ENCODE results near the gene KLHL1.
A peak's percentile ranks its signal among the peaks of the same experiment; 100 is the strongest.

The KLHL1 gene

DNA sequence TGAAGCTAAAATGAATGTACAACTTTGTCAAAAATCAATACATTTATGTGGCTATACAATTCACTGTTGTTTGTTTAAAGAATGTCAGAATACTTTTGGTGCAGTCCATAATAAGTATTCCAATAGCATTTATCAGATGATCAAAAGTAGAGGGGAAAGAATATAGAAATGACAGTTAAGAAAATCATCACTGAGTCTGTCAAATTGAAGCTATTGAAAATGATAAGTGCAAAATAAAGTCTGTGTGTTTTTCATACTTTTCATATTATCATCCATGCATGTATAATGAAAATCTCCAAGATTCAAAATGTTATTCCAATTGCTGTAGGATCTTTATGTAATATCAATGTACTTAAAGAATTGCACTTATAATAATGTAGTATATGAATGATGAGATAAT is 93.9 kb downstream of the KLHL1 start:
- DNase-seq, result no peak

DNA sequence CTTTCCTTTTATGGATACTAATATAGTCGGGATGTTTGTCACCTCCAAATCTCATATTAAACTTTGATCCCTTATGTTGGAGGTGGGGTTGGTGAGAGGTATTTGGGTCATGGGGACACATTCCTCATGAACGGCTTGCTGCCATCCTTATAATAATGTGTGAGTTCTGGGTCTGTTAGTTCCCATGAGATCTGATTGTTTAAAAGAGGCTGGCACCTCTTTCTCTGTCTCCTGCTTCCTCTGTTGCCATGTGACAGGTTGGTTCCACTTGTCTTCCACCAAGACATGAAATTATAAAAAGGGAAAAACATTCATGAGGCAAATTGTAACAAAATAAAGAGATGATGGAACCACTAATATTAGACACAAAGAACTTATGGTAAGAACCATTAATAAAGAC is 108.4 kb downstream of the KLHL1 start:
- no peak for DNase-seq

DNA sequence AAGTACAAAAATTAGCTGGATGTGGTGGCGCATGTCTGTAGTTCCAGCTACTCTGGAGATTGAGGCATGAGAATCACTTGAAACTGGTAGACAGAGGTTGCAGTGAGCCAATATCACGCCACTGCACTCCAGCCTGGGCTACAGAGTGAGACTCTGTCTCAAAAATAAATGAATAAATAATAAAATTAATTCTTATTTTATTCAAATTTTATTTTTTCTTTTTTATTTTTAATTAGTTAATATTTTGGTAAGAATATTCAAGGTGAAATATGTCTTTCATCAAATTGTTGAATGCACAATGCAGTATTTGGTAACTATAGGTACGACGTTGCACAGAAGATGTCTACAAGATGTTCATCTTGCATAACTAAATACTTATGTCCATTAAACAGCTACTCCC is 111.2 kb downstream of the KLHL1 start:
- no peak for DNase-seq

DNA sequence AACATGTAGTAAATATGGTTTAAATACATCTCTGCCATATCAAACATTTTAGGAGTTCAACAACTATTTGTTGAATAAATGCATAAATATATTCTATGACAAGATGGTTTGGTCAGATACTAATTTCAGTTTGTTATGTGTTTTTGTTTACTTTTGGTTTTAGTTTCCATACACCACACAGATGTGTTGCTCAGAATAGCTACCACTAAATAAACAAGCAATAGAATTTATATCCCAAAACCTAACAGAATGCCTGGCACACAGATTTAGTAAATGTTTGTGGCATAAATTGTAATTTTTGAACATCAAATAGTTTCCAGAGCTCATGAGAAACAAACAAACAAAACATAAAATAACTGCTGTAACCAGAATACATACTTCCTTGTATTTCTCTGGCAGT is 127.5 kb downstream of the KLHL1 start:
- no peak for DNase-seq

DNA sequence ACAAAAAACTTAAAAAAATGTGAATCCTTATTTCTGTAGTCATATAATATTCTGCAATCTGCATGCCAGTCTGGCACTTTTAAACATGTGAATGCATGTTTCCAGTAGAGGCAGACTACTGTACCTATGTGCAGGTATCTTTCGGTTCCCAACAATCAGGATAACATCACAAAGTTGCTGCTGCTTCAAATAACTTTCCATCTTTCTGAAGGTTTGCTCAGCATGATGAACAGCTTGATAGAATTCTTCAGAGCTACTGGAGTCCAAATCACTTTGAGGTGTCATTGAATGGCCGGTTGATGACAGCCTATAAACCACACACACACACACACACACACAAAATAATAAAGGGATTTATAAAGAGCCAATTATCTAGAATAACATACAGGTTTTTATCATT is 132.8 kb downstream of the KLHL1 start:
- no peak for DNase-seq

DNA sequence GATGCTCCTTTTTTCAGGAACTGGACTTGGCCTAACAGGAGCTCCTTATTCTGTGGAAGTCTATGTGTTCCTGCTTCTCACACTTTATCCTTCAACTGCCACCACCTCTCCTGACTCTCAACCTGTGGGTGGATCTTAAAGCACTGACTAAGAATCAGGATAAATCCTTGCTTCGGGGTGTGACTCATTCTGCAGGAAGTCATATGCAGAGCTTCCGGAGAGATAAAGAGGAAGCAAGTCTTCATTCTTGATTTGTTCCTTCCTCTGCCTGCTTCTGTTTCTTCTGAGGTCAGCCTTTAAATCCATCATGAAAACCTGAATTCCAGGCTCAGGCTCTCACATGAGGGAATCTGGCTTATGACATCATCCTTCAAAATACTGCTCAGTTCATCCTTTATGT is 137.7 kb downstream of the KLHL1 start:
- DNase-seq, result peak; percentile 82

DNA sequence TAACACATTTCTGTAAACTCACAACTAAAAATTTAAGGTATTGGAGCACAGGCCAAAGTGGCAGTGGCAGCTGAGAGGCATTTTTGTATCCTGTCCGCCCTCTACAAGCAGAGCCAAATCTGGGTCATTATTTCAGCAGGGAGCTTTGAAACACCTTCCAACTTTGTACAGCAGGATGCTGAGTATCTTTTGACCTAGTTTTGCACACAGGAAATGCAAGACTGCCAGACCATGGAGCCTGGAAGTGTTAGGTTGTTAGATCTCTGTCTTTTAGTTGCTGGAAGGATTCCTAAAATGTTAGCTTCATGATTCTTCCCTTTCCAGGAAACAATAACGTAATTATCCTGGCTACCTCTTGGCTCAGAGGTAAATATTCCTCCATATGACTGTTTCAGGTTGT is 149.2 kb downstream of the KLHL1 start:
- DNase-seq, result no peak

DNA sequence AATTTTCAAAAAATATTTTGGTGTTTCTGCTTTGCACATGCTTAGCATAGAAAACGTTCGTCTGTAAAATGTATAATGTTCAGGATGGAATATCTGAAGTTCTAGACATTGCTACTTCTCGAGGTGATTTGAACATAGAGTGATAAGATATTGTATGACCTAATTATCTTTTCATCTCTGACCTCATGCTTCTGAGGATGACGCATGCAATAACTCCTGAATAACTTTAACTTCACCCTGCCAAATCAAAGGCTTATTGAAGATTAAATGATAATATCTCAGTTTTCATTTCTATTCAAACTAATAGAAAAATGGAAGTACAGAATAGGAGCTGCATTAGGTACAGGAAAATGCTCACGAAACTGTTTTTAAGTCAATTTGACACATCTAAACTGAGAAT is 151.4 kb downstream of the KLHL1 start:
- DNase-seq, result no peak

DNA sequence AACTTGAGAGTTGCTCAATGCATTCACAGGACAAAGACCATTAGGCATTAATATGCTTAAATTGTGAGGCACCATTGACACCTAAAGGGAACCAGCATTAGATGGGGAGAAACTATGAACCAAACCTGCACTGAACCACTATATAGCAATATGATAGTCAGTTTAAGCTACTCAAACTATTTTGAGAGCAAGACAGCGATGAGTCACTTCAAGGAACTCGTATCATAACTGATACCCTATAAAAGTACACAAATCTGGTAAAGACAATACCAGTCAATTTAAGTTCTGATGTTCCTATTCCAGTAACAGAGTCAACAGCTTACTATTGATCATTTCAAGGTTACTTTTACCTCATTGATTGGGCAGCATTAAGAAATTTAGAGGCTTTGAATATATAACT is 151.9 kb downstream of the KLHL1 start:
- no peak for DNase-seq

DNA sequence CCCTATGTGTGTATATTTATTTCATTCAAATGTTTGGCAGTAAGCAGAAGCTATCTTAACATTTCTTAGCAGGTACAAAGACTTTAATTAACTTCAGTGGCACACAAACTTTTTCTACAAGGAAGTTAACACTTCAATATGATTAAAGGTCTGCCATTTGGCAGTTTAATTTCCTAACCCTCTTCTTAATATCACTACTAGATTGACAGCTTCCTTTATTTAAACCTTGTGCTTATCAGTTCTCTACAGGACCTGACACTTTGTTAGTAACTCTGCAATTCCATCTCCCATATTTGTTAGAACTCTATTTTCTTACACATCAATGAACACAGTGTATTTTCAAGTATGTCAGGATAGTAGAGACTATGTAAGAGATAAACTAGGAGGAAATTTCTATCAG is 153.0 kb downstream of the KLHL1 start:
- DNase-seq, result no peak

DNA sequence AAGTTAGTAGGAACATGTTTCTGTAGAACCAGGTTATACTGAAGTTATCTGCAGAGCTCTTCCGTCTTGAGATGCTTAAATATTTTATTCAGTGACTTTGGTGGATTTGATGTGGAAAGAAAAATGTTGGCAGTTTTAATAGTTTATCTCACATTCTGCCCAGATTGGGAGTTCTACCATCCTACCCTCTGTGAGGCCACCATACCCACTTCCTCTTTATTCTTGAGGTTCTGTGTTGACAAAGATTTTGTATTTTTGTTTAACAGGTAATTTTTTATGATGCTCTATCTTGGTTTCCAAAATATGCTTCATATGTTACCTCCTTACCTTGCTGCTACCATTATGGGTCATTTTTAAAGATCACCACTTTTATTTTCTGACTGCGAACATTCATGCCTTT is 156.8 kb downstream of the KLHL1 start:
- DNase-seq, result no peak

DNA sequence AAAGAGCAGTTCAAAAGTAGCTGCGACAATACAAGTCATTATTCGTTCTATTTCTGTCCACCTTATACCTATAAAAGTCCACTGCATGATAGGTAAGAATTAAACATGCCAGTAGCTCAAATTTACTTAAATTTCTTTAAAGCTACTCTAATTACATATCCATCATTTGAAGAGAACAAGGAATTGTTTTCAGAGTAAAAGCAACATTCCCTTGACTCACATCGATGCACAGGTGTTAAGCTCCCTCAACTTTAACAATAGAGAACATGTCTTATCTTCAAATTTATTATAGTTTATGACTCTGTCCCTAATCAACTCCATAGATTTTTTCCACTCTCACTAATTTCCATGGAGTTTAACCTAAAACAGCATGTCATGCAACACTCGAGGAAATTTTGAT is 158.1 kb downstream of the KLHL1 start:
- DNase-seq, result no peak

DNA sequence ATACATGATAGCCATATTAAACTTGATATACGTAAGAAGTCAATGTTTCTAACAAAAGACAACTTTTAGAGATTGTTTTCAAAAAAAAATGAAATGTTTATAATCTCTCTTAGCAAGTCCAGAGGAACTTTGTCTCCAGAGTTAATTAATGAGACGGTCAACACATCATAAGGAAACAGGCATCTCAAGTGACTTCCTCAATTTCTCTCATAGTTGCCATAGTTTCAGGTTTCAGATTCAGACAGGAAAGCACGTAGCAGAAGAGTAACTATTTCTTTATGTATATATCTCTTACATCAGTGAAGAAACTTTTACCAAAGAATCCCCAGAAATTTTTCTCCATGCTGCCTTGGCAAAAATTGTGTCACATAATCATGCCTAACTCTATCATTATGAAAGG is 160.2 kb downstream of the KLHL1 start:
- DNase-seq, result peak; percentile 77

DNA sequence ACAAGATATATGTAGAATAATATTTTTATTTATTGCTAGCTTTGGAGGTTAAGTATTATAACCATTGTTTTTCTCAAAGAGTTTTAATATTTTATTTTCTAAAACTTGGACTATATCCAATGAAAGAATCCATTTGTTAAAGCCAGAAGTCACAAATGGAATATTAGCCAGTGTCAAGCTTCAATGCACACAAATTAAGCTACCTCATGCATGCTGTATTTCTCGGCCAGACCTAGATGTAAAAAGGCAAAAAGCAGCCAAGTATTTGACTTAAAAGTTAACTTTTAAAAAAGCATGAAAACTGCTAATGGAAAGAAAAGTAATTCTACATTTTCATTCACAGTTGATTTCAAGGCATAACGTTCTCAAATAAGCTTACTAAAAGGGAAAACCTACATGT is 160.7 kb downstream of the KLHL1 start:
- DNase-seq, result no peak

DNA sequence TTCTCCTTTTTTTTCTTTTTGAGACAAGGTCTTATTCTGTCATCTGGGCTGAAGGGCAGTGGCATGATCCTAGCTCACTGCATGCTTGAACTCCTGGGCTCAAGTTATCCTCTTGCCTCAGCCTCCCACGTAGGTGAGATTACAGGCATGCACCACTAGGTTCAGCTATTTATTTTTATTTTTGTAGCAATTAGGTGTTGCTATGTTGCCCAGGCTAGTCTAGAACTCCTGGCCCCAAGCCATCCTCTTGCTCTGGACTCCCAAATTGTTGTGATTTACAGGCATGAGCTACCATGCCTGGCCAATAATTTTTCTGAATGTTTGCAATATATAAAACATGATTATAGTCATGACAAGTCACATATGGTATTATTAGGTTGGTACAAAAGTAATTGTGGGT is 161.7 kb downstream of the KLHL1 start:
- no peak for DNase-seq

DNA sequence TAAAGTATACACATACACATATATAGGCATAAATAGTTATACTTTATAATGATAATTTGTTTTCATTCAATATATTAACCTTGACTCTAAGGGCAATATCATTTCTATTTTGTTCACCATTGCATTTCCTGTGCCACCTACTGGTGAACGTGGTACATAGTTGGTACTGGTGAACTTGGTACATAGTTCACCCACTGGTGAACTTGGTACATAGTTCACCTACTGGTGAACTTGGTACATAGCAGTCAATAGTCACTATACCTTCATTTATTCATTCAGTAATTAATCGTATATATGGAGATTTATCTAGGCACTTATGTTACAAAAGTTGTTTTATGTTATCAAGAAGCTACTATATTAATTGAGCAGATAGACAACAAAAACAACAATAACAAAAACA is 173.2 kb downstream of the KLHL1 start:
- peak; percentile 47 for DNase-seq

DNA sequence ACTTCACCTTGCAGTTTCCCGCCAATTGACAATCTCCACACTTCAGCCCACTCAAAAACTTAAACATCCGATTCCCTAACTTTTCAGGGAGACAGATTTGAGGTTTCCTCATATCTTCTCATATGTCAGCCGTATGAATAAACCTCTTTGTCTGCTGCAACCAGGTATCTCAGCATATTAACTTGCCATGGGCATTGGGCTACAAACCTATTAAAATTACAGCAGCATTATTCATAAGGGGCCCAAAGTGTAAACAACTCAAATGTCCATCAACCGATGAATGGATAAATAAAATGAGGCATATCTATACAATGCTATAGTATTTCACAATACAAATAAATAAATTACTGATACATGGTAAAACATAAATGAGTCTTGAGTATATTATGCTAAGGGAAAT is 180.0 kb downstream of the KLHL1 start:
- DNase-seq, result no peak

DNA sequence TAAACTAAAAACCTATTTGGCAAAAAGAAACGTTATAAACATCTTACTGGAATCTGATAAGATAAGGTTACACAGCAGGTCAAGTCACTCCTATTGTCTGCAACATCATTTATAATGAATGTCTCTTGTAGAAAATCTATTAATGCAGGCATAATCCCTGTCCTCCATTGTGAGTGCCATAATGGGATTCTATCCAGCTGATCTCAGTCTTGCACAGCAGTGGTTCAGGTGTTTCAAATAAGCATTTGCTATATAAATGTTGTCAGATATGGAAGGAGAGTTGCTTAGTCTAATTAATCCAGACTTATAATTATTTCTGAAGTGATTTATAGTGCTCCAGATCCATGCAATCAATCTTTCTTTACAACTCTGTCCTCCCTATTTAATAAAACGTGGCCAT is 187.1 kb downstream of the KLHL1 start:
- DNase-seq, result no peak

DNA sequence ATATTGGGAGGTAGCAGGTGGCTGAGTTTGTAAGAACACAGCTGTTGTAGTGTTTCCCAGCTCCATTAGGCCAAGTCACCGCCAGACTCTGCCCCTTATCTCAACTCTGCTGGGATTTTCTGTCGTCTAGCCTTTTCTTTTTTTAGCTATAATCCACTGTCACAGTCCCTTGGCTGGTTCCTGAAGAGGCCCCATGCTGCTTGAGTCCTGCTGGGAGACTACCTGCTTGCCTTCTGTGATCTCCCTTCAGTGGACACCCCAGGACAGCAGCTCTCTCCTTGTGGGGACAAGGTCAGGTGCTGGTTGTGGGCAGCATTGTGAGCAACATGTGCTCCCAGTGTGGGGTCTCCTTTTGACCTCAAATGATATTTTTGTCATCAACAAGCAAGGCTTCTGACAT is 195.6 kb downstream of the KLHL1 start:
- DNase-seq, result no peak

DNA sequence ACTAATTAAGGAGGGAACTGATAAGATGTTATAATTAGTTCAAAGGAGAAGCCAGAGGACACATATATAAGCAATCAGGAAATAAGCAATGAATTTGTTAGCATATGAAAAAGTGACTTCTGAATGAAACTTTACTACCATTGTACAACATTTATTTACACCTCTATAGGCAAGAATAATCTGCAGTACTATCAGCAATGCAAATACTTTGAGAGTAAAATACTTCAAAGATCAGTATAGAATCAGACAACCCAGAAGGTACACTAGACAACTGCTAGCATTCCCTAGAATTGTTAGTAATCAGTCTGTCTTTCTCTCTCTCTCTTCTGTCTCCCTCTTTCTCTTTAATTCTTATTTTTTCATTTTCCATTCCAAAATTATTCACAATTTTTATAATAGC is 197.5 kb downstream of the KLHL1 start:
- no peak for DNase-seq

DNA sequence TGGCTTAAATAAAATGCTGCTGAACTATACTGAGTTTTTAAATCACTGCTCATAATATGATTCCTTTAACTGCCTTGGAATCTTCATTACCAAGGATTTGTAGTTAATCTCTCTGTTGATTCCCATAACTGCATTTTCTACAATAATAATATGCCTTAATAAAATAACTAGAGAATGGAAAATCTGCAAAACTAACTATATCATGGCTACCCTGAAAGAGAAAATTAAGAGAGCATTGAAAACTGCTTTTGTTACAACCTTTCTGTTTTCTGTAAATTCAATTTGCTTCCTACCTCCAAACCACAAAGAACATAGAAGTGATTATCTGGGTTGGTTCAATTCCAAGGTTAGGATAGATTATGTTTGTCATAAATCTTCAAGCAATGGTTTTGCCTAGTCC is 203.5 kb downstream of the KLHL1 start:
- no peak for DNase-seq

DNA sequence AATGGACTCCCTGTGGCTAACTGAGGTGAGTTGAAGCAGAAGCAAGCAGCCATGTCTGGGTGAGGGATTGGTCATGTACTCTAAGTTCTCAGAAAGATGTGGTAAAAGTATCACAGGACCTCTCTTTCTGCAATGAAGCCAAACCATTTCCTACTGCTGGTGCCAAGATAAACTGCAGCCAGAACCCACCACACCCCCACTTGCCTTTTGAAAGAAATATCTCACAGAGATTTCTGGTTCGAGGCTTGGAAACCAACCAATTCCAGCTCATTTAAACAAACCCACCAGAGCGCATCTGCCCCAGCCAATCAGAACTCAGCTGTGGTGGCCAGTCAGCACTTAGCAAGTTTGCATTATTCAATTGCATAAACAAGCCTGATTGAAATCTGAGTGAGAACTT is 205.2 kb downstream of the KLHL1 start:
- no peak for DNase-seq

DNA sequence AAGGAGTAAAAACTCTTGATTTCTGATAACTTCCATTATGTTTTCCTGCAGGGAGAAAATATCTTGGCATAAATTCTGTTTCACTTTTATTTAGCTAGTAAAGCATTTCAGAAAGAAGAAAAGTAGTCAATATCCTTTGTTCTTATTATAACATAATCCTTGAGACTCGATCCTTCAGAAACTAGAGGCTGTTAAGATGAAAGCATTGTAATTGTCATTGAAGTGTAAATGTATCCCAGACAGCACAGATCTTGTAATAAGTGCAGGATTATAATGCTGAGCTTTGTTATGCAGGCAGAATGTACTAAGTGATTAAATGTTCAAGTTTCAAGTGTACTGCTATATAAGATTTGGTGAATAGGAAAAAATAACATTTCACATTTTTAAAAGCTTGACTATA is 225.8 kb downstream of the KLHL1 start:
- DNase-seq, result no peak

DNA sequence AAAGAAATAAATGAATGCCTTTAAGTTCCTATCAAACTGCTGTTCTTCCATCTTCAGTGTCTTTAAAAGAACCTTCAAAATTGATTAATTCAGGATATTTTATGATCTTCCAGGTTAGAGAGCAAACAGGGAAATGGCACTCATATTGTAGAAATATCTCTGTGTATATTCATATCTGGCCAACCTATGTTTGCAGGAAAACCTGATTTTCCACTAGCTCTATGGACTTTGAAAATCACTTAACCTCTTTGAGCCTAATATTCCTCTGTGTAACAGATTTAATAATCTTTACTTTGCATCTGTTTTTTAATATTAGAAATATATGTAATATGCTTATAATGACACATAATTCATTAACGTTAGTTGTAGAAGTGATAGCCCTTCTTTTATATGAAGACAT is 228.3 kb downstream of the KLHL1 start:
- DNase-seq, result no peak

DNA sequence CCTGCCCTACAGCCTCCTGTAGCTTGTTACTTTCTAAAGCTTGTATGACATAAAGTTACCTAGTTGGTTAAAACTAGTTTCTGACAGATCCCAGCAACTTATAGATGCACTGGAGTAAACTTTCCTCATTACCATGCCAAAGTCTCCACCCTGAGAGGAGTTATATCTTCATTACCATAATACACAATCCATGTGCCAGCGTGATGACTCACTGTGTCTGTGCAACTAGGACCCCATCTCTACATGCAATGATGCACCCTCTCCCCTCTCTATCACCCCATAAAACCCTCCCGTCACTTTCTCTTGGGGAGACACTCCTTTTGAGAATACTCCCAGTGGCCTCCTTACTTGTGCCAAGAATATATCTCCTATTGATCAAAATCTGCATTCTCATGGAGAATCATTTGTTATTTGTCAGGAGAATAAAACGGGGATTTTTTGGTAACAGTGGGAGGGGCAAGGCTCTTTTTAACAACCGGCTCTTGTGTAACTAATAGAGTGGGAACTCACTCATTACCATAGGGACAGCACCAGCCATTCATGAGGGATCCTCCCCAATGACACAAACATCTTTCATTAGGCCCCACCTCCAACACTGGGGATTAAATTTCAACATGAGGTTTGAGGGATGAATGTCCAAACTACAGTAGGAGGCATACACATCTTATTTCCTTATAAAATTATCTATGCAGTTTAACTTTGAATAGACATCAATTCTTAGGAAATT is 235.8 kb downstream of the KLHL1 start:
- DNase-seq, result no peak

DNA sequence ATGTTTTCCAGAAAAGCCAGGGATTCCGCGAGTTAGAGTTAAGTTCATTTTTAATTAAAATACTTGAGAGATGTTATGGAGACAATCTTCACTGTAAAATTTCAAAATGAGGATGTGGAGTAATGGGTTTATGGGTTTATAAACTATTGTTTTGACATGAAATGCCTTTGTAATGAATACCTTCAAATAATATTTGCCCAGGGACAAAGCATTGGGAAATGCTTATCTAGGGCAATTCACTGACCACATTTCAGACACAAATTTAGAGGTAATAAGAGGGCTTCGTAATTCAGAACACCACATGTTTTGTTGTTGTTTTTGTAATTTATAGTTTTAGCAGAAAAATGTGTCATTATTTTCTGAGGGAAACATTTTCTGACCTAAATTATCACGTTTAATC is 241.7 kb downstream of the KLHL1 start:
- no peak for DNase-seq
